Central memory CD4-positive, alpha-beta T cell (primary cell): ENCODE measurements around the gene BCCIP.
A peak's percentile ranks its signal among the peaks of the same experiment; 100 is the strongest.

Experiments
- DNase-seq: peaks from one replicate; pipeline ENCODE4 v3.0.0; 2022

Gene BCCIP

GRCh38 chr10:125797994-125798662, 25.2 kb upstream of the BCCIP start:
- DNase-seq: no peak

GRCh38 chr10:125799451-125800182, 23.7 kb upstream of the BCCIP start:
- no peak for DNase-seq

- no peak for DNase-seq
Measured at GRCh38 chr10:125801574-125801973, 21.8 kb upstream of the BCCIP start.

DNA sequence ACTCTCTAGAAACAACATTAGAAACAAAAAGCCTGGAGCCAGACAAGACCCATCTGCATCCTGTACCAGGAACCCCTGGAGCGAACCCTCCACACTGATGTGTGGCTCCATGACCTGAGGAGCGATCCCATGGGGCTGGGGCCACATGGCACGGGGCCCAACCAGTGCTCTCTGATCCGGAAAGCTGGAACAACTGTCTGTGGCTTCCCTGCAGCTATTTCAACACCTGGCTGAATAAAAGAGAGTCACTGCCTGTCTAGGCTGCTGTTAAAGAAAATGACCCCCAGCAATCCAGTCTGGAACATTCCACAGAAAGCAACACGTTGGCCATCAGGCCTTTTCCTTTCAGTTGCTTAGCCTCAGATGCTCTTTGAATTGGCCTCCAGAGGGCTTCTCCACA, 21.2 kb upstream of the BCCIP start:
- no peak for DNase-seq

- DNase-seq: no peak
Measured at GRCh38 chr10:125802739-125803138, 20.6 kb upstream of the BCCIP start.

DNA sequence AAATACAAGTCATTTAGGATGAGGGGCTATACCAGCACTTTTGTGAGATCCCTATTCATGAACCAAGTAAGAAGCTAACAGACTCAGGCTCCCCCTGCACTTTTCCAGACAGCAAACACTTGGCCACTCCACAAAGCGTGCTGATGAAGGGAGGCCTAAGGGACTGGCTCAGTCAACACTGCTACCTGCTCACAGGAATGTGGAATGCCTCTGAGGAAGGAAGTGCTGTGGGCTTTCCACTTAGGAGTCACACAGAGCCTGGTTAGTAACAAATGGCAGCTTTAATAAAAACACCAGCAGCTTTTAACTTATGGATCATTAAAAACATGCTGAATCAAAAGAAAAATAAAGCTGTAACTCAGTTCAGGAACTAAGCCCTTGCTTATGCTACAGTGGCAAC, 15.3 kb upstream of the BCCIP start:
- no peak for DNase-seq

DNA sequence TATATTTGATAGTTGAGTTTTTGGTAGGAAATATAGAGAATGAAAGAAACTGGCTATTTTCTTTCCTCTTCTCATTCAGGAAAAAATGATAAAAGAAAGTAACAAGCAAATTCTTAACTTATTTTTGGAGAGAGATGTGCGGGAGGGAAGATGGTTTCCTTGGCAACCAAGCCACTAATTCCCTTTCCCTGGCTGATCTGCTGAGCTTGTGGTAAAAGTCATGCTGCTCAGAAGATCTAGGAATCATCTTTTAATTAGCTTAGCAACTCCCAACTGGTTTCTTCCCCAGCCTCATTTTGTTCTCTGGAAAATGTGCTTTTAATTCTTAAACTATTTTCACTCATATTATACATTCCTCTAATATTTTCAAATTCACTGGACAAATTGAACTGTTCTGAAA, 12.1 kb upstream of the BCCIP start:
- no peak for DNase-seq

DNA sequence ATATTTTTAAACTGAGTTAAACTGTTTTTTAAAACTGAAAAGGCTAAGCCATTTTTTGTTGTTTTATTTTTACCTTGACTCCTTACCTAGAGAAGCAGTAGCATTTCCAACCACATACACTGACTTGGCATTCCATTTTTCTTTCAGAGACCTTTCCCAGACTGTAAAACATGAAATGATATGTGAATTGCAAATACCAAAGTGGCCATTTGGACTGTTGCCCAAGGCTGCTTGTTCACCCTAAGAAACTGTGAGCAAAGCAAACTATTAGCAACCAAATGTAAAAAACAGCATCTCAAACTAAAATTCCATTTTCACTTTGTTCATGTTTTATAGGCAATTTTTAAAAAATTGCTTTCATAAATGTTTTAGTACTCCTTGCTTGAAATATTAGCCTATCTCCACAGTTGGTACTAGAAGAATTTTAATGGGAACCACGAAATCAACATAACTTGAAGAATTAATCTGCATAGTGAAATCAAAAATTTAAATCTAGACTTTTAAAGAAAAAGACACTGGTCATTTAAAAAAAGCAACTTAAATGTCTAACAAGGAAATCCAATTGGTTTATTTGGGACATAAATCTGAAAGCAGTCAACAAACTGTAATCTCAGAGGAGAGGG, 11.1 kb upstream of the BCCIP start:
- DNase-seq: no peak

DNA sequence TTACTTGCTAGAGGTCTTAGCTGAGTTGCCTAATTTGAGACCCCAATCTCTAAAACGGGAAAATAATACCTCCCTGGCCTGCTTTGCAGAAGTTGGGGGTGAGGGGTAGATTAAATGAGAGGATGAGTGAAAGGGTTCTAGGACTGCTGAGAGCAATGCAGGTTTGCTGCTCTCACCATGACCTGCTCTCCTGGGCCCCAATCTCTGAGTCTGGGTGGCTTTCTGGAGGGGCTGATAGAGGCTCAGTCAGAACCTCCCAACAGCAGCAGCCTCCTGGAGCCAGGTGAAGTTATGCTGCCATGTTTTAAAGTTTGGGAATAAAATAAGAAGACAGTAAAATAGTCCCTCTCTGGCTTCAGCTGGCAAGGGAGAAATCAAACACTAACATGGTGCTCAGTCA, 7.6 kb upstream of the BCCIP start:
- DNase-seq: no peak

- DNase-seq: no peak
Measured at GRCh38 chr10:125816548-125816947, 6.8 kb upstream of the BCCIP start.

DNA sequence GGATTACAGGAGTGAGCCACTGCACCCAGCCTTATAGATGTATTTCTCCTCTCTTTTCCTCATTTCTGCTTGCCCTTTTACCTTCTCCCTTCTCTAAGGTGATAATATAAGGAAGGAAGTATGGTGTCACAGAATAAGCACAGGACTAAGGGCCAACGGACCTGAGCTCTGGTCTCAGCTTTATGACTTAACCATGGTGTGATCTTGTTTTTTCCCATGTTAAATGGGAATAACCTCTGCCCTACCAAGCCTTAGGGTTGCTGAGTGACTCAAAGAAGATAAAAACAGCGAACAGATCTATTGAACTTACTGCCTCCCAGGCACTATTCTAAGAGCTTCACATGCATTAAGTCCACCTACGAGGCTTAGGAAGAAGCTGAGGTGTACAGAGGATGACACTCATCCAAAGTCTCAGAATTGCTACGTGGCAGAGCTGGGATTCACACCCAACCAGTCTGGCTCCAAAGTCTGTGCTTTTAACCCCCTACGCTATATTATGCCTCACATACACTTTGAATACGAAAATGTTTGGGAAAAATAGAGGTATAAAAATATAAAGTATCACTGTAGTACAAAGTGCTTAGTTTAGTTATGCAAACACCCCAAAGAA, 5.9 kb upstream of the BCCIP start:
- no peak for DNase-seq

DNA sequence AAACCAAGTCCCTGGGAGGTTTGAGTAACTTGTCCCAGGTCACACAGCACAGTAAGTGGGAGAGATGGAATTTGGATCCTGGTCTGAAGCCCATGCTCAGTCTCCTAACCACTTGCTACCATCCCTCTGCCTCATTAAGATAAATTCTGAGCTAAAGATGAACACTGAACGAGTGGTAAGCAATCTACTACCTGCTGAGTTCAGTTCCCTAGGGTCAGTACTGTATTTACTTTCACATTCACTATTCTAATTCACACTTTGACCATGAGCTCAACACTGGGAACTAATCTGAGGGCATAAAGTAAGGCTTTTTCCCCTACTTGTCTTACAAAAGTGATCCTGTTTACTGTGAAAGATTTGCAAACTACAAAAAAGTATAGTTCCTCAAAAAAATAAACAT, 2.6 kb upstream of the BCCIP start:
- no peak for DNase-seq

- DNase-seq: peak; percentile 2
Measured at GRCh38 chr10:125823663-125824251, 411 bp downstream of the BCCIP start.

DNA sequence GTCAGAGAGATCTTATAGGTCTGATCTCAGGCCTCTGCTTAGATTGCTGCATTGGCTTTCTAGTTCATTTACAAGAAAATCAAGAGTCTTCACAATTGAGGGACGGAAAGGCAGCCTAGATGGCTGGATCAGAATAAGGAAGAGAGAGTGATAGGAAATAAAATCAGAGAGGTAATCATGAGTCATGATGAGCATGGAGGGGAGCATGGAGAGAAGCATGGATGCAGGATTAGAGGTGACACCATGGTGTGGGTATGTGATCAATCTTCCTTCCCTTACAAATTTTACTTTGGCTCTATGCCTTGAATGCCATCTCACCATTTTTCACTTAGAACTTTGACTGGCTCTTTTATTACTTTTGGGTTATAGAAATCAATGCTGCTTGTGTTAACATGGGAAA, 1.4 kb downstream of the BCCIP start:
- no peak for DNase-seq

DNA sequence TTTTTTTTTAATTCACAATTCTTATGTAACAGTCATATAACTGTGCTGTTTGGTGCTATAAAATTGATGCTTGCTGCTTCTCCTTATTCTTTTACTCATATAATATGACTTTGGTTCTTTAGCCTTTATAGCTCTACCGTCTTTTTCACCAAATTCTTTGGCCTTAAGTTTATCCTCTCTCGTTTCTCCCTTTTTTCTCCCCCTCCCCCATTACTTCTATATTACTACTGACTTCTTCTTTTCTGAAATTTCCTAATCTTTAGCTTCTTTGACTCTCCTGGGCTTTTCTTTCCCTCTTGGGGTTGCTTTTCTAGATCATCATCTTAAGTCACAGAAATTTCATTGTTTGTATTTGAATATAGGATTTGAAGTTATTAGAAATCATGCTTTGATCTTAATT, 3.8 kb downstream of the BCCIP start:
- no peak for DNase-seq

DNA sequence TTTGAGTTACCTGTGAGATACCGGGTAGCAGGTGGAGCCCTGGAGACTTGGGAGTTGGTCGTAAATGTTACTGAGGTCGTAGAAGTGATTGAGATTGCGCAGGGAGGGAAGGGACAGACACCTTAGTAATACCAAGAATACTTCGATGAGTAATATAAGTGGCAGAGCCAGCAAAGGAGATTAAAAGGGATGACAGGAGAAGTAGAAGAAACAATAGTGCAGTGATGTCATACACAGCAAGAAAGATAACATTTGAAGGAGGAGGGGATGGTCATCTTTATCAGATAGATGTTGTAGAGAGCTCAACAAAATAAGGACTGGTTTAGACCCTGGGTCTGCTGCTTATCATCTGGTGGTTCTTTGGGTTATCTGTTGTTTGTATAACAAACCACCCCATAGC, 5.0 kb downstream of the BCCIP start:
- DNase-seq: no peak

DNA sequence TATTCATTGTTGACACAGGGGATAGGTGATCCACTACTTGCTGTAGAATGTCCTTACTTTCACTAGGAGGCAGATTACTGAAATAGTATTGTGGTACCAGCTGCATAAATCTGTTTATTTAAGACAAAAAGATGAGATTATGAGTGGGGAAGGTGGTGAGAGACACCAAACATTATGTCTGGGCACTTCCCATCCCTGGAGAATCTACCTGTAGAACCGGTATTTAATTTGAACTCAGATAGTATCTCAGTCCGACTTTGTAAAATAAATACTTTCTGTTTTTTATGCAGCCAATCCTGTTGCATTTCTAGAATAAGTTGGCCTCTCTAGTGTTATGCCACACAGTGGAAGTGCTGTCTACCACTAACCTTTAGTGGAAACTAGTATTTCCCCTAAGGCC, 13.4 kb downstream of the BCCIP start:
- DNase-seq: no peak

DNA sequence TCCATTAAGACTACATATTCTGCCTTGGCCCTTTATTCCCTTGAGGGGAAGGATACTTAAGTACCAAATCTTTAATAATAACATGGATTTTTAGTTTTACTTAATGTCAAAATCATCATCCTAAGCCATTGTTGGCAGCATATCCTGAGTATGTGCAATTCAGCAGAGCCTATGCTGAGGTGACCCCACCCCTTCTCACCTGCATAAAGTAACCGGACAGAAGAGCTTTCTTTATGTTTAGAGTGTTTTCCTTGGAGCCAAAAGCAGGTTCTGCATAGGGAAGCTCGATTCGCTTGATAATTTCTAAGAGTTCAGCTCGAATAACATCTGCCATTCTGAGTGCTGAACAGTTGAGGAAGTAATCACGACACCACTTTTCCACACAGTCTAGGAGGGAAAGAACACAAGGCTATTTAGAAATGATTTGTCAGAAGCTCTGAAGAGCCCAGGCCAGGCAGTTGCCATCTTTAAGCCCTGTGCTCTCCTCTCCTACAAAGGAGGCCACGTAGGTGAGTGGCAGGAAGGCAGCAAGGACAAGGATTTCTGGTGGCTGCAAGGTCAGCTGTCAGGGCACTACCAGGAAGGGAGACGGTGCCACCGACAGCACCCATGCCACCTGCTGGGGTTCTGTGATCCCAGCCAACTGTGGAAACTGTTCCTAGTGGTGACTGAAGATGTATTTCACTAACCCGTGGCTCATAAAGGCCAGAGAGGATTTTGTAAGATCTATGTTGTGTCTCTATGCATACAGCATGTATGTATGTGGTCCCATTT, 15.6 kb downstream of the BCCIP start:
- DNase-seq: no peak

DNA sequence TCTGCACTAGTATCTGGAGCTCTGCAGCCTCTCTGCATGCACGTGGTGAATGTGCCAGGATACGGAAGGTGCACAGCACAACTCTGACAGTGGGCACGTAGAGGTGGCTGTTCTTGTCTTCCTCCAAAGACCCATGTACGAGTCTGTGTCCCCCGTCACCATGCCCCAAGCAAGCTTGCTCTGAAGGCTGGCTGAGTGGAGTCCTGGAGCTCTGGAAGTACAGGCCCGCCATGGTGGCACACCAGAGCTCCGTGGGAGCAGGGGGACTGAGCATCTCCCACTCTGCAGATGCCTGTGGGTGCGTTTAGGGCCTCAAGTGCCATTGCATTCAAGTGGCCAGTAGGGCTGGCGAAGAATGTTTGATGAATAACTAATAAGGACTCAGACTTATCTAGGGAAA, 17.1 kb downstream of the BCCIP start:
- DNase-seq: no peak

DNA sequence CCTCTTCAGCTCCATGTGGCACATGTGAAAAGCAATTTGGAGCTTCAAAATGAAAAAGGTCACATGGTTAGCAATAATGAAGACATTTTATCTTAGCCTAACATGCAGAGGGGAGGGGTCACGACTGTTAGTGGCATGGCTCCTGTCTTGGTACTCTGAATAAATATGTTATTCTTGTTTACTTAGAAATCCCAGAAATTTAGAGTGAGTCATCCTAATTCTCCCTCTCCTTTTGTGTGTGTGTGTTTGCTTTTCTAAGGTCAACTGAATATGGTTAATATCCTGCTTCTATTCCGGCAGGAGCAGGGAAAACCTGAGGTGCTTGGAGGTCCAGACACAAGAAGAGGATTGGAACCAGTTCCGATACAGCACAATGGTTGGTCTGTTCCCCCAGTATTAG, 17.6 kb downstream of the BCCIP start:
- DNase-seq: no peak

DNA sequence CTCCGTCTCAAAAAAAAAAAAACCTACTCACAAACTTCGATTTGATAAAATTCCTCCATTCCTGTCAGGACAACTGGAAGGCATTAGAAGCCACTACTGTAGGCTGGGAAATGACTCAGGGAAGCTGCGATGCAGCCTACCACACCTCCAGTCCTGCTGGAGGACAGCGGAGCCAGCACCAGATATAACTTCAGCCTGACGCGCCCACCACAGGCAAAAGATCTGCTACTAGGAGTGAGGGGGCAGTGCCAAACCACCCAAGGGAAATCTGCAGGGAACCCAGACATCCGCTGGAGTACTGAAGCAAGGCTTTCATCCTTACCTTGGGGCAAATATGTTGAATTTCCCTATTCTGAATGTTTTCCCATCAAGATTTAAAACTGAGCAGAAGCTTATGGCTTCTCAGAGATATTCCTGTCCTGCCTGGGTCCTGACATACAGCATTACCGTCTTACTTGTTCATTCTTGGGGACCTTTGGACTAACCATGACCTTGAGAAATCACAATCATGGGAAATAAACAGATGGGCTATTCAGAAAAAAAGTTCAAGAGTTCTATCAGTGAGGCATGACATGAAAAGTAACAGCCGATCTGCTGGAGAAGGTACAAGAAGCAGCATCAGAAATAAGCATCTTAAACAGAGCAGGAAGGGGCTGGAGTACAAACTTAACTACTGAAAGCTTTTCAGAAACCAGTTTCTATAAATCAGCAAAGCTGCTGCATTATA, 20.4 kb downstream of the BCCIP start:
- no peak for DNase-seq

DNA sequence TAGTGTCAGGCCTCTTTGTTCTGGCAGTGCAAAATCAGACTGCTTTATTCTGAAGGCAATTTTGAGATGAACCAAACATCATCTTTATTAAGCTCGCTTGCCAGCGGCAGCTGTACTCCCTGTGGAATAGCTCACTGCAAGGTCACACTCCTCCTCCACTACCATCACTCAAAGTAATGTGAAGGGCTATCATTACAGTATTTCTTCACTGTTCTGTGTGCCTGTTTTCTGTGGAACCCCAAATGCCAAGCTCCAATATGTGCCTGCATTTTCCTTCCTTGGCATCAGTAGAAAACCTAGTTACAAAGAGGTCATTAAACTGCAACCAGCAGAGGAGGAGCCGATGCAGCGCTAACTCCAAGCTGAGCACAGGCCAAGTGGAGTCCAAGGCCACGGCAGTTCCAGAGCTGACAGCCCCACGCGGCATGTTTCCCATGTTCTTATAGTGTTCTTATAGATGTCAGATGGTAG, 21.4 kb downstream of the BCCIP start:
- no peak for DNase-seq
